NCI-H2227 (cell line): ENCODE data around the gene BRK1.
"Not testable (repeated sequence)": the region's sequence is repeated elsewhere in the genome, so short reads cannot be mapped to it uniquely, and the experiment has no call there.

ENCODE experiments used
- DNase-seq: peaks from one replicate; lab custom pipeline; 2025; ENCODE audit not compliant: unreplicated experiment; lab: John Stamatoyannopoulos, UW

BRK1 gene

DNA sequence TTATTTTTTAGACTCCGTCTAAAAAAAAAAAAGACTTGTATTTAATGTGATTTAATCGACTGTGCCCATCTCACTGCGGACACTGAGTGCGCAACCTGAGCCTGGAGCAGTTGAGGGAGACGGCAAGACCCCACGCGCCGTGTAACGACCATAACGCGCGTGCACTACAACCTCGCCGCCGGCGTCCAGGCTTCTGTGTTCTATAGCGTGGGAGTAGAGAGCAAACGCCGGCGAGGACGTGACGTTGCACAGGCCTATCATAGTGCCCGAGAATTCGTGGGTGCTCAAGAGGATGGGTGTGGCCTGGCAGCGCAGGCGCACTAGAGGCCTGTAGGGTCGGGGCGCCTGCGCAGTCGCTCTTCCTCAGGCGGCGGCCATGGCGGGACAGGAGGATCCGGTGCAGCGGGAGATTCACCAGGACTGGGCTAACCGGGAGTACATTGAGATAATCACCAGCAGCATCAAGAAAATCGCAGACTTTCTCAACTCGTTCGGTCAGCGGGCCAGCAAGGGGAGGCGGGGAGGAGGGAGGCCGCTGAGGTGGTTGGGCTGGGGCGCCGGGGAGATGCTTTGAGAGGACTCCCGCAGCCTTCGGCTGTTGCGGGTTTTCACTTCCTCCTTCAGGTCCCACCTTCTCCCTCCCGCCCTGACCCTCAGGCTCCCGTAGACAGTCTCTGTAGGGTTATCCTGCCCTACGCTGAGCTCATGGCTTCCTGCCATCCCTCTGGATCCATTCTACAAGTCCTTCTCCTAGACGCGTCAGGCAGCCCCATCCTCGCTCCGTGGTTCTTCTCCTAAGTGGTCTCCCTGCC lies at the start of gene BRK1:
Gene BRK1 (plus strand): TSS at position 350 of the 812 bp plus-strand sequence. CDS start 27 bp downstream, at position 377.
- peak; percentile 94 for DNase-seq

DNA sequence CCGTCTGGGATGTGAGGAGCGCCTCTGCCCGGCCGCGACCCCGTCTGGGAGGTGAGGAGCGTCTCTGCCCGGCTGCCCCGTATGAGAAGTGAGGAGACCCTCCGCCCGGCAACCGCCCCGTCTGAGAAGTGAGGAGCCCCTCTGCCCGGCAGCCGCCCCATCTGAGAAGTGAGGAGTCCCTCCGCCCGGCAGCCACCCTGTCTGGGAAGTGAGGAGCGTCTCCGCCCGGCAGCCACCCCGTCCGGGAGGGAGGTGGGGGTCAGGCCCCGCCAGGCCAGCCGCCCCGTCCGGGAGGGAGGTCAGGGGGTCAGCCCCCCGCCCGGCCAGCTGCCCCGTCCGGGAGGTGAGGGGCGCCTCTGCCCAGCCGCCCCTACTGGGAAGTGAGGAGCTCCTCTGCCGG lies 45.4 kb upstream of the BRK1 start:
- DNase-seq: not testable (repeated sequence)

DNA sequence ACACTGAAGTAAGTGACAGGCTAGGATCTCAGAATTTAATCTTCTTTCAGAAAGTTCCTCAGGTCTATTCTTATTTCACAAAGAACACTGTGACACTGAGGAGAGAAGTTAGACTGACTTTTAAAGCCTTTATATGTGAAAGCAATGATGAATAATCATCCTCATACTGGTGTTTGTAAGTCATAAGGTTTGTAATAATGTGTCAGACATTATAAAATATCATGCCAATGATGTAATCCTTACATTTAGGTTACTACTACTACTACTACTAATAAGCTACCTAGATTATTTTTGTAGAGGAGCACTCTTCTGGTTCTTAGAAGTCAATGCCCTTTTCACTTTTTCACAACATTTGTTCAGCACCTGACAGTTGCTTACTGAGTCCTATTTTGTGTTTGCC lies 40.8 kb upstream of the BRK1 start:
- DNase-seq: no peak

DNA sequence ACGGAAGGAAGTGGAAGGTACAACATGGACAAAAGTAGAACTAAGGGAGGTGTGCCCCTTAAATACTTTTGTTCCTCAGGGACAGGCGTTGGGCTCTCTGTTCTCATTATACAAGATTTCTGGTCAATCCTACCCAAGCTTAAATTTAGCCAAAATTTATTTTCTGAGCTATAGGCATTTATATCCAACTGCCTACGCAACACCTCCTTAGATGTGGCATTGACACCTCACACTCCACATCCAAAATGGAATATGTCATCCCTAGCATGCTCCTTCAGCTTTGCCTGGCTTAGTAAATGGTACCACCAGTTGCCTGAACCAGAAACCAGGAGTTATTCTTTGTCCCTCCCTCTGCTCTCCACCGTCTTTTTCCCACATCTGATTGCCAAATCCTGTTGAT lies 33.6 kb upstream of the BRK1 start:
- DNase-seq: no peak

DNA sequence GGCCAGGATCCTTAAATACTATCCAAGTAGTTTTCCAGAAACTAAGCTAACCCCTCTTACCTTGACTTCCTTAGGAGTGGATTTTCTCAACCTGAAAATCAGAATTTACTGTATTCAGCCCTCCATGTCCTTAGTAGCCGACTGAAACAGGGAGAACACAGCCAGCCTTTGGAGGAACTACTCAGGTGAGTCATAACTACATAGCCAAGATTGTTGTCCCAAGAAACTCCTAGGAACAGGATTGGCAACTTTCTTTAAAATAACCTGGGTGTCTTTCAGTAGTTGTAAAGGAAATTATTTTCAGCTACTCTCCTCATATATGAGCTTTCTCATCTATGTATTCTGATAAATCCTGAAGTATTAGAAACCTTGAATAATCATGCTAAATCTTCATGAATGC lies 29.7 kb upstream of the BRK1 start:
- no peak for DNase-seq

DNA sequence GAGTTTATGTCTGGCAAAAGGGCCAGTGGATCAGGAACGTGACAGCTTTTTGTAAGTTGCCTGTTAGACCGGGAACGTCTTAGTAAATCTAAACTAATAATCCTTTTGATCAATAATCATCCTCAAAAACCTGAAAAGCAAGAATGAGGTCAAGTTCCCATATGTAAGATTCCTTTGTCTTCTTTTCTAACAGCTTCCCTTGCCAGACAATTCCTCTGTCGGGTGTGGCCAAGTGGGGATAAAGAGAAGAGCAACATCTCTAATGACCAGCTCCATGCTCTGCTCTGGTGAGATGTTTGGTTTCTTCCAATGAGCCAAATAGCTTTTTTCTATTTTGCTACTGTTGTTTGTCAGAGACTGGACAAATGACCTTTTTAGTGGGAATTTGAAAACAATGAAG lies 27.2 kb upstream of the BRK1 start:
- DNase-seq: no peak

DNA sequence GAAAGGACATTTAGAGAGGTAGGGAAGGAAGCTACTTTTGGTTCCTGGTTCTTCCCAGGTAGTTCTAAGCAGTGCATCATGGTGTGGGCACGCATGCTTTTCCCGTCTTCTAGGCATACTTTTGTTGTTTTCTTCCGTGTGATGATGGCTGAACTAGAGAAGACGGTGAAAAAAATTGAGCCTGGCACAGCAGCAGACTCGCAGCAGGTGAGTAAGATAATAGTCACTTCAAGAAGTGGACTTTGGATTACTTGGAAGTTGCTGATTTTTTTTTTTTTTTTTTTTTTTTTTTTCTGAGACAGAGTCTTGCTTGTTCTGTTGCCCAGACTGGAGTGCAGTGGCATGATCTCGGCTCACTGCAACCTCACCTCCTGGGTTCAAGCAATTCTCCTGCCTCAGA lies 25.3 kb upstream of the BRK1 start:
- no peak for DNase-seq

DNA sequence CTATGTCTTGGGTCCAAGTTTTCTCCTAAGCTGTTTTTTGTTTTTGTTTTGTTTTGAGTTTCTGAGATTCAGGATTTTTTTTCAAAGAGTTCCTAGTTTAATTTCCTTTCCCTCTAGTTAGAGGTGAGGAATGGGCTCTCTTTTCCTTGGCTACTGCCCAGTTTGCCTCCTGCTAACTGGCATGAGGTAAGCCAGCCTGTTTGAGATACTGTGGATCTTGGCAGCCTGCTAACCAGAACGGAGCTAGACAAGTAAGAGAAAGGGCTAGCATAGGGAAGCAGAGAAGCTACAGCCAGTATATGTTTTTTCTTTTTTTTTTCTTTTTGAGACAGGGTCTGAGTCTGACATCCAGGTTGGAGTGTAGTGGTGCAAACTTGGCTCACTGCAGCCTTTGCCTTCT lies 24.7 kb upstream of the BRK1 start:
- DNase-seq: not testable (repeated sequence)

DNA sequence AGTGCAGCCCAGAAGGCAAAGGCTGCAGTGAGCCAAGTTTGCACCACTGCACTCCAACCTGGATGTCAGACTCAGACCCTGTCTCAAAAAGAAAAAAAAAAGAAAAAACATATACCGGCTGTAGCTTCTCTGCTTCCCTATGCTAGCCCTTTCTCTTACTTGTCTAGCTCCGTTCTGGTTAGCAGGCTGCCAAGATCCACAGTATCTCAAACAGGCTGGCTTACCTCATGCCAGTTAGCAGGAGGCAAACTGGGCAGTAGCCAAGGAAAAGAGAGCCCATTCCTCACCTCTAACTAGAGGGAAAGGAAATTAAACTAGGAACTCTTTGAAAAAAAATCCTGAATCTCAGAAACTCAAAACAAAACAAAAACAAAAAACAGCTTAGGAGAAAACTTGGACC lies 24.1 kb upstream of the BRK1 start:
- DNase-seq: not testable (repeated sequence)

DNA sequence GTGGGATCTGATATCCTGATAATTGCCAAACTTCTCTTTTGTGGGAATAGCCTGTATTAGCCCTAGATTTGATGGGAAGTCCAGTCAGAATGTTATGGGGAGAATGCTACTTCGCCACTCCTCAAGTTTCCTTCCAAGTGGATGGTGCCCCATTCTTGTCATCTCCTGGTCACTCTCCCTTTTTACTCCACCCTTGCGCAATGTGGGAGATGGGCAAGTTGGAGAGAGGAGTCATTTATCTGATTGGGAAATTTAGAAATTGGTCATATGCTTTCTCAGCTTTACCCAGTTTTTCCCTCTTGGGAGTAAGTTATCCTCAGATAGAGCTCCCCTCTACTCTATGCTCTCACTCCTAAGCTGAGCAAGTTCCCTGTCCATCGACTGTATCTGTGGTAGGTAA lies 21.8 kb upstream of the BRK1 start:
- DNase-seq: no peak

DNA sequence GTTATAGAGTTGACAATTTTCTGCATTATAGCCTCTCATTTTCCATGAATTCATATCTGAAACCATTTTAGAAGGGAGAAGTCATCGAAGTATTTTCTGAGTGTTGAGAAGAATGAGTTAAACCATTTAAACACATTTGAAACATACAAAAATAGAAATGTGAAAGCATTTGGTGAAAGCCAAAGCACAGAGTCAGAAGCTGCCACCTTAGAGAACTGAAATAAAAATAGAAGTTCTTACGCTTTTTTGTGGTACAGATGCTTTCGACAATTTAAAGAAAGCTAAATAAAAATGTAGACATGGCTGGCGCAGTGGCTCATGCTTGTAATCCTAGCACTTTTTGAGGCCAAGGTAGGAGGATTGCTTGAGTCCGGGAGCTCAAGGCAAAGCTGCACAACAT lies 16.4 kb upstream of the BRK1 start:
- no peak for DNase-seq

DNA sequence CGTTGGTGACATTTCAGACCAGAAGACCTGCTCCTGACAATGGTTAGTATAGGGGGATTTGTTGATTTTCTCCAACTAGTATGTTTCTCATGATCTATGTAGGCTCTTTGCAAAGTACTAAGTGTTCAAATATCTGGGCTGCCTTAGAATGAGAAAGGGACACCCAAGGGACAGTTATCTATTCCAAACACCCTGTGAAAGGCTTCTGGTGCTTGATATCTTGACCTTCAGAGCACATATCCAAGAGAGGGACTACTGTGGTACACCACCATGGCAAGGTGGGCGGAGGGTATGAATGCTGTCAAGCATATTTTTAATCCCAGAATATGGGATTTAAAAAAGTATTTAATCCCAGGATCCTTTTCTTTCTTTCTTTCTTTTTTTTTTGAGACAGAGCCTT lies 8.6 kb upstream of the BRK1 start:
- DNase-seq: no peak

DNA sequence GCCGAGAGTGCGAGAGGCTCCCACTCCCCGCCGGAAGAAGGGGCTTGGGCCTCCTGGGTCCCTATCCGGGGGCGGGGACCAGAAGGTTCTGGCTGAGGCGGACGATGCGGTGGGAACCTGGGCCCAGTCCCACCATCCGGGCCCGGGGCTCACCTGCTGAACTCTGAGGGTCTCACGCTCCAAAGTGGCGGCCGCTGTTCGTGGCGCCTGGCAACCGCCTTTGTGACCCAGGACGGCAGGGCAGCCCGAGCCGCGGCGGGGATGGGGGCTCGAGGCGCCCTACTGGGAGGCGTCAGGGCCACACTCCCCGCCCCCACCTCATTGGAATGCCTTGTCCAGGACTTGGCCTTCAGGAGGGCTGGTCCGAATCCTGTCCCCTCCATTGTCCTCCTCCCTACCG lies 7.4 kb upstream of the BRK1 start, which contains the start of gene FANCD2OS:
Gene FANCD2OS (minus strand): TSS at position 165 of the 400 bp plus-strand sequence. CDS start 3,481 bp downstream, outside the sequence.
- no peak for DNase-seq

DNA sequence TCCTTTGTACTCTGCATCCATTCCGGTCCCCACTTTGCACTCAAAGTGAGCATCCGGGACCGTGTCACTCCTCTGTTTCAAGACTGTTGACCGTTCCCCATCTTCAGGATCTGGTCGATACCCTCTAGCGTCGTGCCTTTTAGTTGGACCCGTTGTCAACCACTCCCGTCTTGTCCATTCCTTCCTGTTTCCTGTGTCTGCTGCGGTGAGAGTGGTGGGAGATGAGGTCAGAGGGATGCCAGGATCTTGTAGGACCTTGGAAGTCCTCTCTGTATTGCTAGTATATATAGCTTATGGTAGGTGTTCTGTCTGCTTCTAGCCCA lies 624 bp downstream of the BRK1 start:
- no peak for DNase-seq

DNA sequence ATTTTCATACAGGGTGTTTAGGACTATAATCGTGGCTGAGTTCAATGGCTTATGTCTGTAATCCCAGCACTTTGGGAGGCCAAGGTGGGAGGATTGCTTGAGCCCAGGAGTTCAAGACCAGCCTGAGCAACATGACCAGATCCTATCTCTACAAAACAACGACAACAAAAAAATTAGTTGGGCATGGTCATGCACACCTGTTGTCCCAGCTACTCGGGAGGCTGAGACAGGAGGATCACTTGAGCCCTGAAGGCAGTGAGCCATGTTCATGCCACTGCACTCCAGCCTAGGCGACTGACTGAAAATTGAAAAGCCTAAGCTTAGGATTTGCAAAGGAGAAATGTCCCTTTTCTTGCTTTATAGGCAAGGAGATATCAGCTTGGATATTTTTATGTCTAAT lies 1.5 kb downstream of the BRK1 start:
- no peak for DNase-seq

DNA sequence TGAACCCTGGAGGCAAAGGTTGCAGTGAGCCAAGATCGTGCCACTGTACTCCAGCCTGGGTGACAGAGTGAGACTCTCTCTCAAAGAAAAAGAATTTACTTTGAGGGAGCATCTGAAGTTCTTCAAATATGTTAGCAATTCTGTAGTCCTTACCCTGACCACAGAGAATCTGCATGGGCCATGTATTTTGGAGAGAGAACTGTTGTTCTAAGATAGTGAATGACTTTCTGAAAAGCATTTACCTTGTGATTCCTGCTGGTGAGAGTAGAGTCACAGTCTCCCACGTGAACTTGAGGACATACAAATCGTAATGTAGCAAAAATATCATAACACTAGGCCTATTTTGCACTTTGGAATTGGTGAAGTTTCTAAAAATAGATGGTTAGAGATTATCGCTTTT lies 3.9 kb downstream of the BRK1 start:
- no peak for DNase-seq

DNA sequence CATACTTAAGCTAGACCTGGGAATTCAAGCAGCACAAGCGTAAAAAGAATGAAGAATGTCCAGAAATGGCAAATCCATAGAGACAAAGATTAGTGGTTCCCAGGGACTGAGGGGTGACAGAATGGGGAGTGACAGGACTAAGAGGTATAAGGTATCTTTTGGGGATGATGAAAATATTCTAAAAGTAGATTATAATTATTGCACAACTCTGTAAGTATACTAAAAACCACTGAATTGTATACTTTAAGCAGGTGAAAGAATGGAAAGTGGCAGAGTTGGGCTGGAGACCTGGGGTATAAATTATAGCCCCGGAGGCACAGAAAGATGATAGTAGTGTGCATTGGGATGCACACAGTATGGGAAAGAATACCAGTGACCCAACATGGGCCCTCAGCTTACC lies 5.6 kb downstream of the BRK1 start:
- no peak for DNase-seq

DNA sequence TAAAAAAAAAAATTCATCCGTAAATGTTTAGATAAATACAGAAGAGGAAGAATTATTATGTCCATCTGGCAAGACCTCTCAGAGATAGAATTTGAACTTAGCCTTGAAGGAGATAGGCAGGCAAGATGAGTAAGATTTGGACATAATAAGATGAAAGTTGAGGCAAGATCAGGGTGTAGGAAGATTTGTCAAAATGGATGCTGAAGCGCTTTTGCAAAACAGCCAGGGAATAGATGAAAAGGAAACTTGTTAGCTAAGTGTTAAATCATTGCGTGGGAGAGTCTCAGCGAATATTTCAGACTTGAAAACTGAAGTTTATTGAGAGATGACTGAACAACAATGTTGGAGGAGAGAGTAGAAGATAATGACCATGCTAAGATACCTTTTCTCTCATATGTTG lies 7.2 kb downstream of the BRK1 start:
- DNase-seq: no peak

DNA sequence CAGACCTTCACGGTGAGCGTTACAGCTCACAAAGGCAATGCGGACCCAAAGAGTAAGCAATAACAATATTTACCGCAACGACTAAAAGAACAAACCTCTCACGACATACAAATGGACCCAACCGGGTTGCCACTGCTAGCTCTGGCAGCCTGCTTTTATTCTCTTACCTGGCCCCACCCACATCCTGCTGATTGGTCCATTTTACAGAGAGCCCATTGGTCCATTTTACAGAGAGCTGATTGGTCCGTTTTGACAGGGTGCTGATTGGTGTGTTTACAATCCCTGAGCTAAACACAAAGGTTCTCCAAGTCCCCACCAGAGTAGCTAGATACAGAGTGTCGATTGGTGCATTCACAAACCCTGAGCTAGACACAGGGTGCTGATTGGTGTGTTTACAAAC lies 20.4 kb downstream of the BRK1 start:
- DNase-seq: not testable (repeated sequence)

DNA sequence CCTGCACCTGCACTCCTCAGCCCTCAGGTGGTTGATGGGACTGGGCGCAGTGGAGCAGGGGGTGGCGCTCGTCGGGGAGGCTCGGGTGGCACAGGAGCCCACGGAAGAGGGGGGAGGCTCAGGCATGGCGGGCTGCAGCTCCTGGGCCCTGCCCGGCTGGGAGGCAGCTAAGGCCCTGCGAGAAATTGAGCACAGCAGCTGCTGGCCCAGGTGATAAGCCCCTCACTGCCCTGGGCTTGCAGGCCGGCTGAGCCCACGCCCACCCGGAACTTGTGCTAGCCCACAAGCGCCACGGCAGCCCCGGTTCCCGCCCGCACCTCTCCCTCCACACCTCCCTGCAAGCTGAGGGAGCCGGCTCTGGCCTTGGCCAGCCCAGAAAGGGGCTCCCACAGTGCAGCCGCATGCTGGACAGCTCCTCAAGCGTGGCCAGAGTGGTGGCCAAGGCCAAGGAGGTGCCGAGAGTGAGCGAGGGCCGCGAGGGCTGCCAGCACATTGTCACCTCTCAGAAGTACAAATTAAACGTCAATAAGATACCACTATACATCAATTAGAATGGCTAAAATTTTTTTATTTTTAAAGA lies 21.0 kb downstream of the BRK1 start:
- DNase-seq: no peak

DNA sequence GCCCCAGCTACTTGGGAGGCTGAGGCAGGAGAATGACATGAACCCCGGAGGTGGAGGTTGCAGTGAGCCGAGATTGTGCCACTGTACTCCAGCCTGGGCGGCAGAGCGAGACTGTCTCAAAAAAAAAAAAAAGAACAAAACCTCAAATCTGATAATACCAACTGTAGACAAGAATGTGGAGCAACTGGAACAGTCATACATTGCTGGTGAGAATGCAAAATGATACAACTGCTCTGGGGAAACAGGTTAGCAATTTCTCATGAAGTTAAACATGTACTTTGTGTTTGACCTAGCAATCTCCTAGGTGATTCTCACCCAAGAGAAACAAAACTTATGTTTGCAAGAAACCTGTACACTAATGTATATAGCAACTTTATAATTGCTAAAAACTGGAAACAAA lies 21.7 kb downstream of the BRK1 start:
- DNase-seq: no peak

DNA sequence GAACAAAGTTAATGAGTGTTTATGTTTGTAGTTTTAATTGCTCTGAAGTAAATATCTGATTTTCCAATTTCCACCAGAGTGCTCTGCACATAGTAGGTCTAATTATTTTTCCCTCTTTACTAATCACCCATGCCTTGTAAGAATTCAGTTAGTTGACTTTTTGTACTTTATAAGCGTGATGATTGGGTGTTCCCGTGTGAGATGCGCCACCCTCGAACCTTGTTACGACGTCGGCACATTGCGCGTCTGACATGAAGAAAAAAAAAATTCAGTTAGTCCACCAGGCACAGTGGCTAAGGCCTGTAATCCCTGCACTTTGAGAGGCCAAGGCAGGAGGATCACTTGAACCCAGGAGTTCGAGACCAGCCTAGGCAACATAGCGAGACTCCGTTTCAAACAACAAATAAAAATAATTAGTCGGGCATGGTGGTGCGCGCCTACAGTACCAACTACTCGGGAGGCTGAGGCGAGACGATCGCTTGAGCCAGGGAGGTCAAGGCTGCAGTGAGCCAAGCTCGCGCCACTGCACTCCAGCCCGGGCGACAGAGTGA lies 25.6 kb downstream of the BRK1 start:
- no peak for DNase-seq
